Neuronal stem cell (in vitro differentiated cells): ENCODE results near the gene TOPORS.

ENCODE experiments used
- DNase-seq: peaks from one replicate; pipeline ENCODE4 v3.0.0-alpha.2; 2013; ENCODE audit warnings: low spot score
- H2AFZ ChIP-seq: one replicate; pipeline ENCODE4 v1.6.1; 2013; ENCODE audit warnings: mild to moderate bottlenecking, low read length, inconsistent platforms
- H2AK5ac ChIP-seq: 2 replicates; pipeline ENCODE4 v1.6.1; 2013; ENCODE audit warnings: low read depth, mild to moderate bottlenecking, inconsistent platforms, low read length, moderate library complexity, mixed read lengths
- H2BK120ac ChIP-seq: 2 replicates; pipeline ENCODE4 v1.6.1; 2013; ENCODE audit warnings: low read depth, mild to moderate bottlenecking, inconsistent platforms, low read length, moderate library complexity, mixed read lengths
- H2BK12ac ChIP-seq: one replicate; pipeline ENCODE4 v1.6.1; 2013; ENCODE audit warnings: low read length, inconsistent platforms
- H2BK15ac ChIP-seq: 2 replicates; pipeline ENCODE4 v1.6.1; 2013; ENCODE audit warnings: mild to moderate bottlenecking, low read length, inconsistent platforms, mixed read lengths
- H2BK5ac ChIP-seq: one replicate; pipeline ENCODE4 v1.6.1; 2013; ENCODE audit warnings: inconsistent platforms, mild to moderate bottlenecking, low read length, moderate library complexity
- H3K14ac ChIP-seq: one replicate; pipeline ENCODE4 v1.6.1; 2013; ENCODE audit warnings: low read length, inconsistent platforms
- H3K18ac ChIP-seq: 2 replicates; pipeline ENCODE4 v1.6.1; 2013; ENCODE audit warnings: low read length, inconsistent platforms
- H3K23ac ChIP-seq: 2 replicates; pipeline ENCODE4 v1.6.1; 2013; ENCODE audit warnings: low read depth, mild to moderate bottlenecking, mixed read lengths, low read length, inconsistent platforms; ENCODE audit not compliant: poor library complexity
- H3K27ac ChIP-seq: replicated peaks from 3 replicates; pipeline ENCODE4 v1.5.1; 2013; ENCODE audit warnings: low read length, inconsistent platforms
- H3K27me3 ChIP-seq, 3 experiments: 2 replicates each; pipeline ENCODE4 v1.6.1; 2013; ENCODE audit warnings: low read length in 3 of 3, mild to moderate bottlenecking in 2 of 3, inconsistent platforms in 1 of 3, low read depth in 1 of 3, mixed read lengths in 1 of 3, moderate library complexity in 1 of 3; ENCODE audit not compliant: control insufficient read depth in 3 of 3, insufficient read depth in 3 of 3
- H3K36me3 ChIP-seq, 2 donors: replicated peaks in 1 of 2; 2 replicates each; pipeline ENCODE4 v1.6.1; 2013; ENCODE audit warnings: low read length in 2 of 2; ENCODE audit not compliant: control insufficient read depth in 2 of 2, insufficient read depth in 2 of 2
- H3K4ac ChIP-seq: 2 replicates; pipeline ENCODE4 v1.6.1; 2013; ENCODE audit warnings: inconsistent platforms, mild to moderate bottlenecking, low read length, moderate library complexity
- H3K4me1 ChIP-seq, 2 donors: 1 replicate in 1 of 2; 2 replicates in 1 of 2; pipeline ENCODE4 v1.6.1; 2013; ENCODE audit warnings: low read length in 2 of 2, low read depth in 1 of 2; ENCODE audit not compliant: control insufficient read depth in 2 of 2, insufficient read depth in 1 of 2
- H3K4me2 ChIP-seq: one replicate; pipeline ENCODE4 v1.6.1; 2013; ENCODE audit warnings: mild to moderate bottlenecking, low read length, inconsistent platforms; ENCODE audit not compliant: insufficient read depth, poor library complexity, severe bottlenecking
- H3K4me3 ChIP-seq, 2 donors: 2 replicates each; pipeline ENCODE4 v1.5.1; 2013; ENCODE audit warnings: low read length in 2 of 2, mild to moderate bottlenecking in 2 of 2, inconsistent platforms in 1 of 2, moderate library complexity in 1 of 2
- H3K79me1 ChIP-seq: one replicate; pipeline ENCODE4 v1.6.1; 2013; ENCODE audit warnings: low read depth, mild to moderate bottlenecking, inconsistent platforms, low read length, moderate library complexity
- H3K9ac ChIP-seq: one replicate; pipeline ENCODE4 v1.6.1; 2013; ENCODE audit warnings: mild to moderate bottlenecking, low read depth, low read length, inconsistent platforms; ENCODE audit not compliant: poor library complexity
- H3K9me3 ChIP-seq, 2 donors: replicated peaks in 1 of 2; 2 replicates each; pipeline versions ENCODE3 to v1.6.1; 2013; ENCODE audit warnings: low read length in 2 of 2, mild to moderate bottlenecking in 2 of 2, inconsistent platforms in 1 of 2, low read depth in 1 of 2, mixed read lengths in 1 of 2, moderate library complexity in 1 of 2; ENCODE audit not compliant: control insufficient read depth in 2 of 2, insufficient read depth in 1 of 2
- H4K8ac ChIP-seq: one replicate; pipeline ENCODE4 v1.6.1; 2013; ENCODE audit warnings: low read depth, mild to moderate bottlenecking, inconsistent platforms, low read length, moderate library complexity
- H4K91ac ChIP-seq: one replicate; pipeline ENCODE4 v1.6.1; 2013; ENCODE audit warnings: low read length, low read depth, mild to moderate bottlenecking, inconsistent platforms; ENCODE audit not compliant: poor library complexity
- WGBS, 2 donors: extraction: QIAGEN DNeasy Blood & Tissue Kit; methylation state at CpG; one replicate each; pipeline ENCODE4 v1.1.7; 2013; ENCODE audit warnings: missing lambda C conversion rate in 2 of 2, mixed read lengths in 1 of 2; ENCODE audit not compliant: insufficient read length in 2 of 2, insufficient replicate concordance in 1 of 2; ENCODE audit errors: extremely low coverage in 2 of 2; 5-methylcytosine and 5-hydroxymethylcytosine counted together

TOPORS gene

GRCh38 chr9:32578976-32579375 lies 26.6 kb upstream of the TOPORS start:
- no peak overlapping the region for H3K14ac ChIP-seq
- H2BK15ac ChIP-seq = no peak overlapping the region
- no peaks in the 10 kb centered on the region for H3K36me3 ChIP-seq
- peaks cover 1 to 4% of the 10 kb centered on the region in 2 donors for H3K4me1 ChIP-seq
- H3K79me1 ChIP-seq = no peaks in the 10 kb centered on the region
- WGBS, 2 donors = no CpG with 5 or more reads among the region's 5 CpGs
- no peak overlapping the region for H3K9ac ChIP-seq
- no peak overlapping the region for H3K4me2 ChIP-seq
- H4K8ac ChIP-seq = no peak overlapping the region
- no peak overlapping the region for H3K4me3 ChIP-seq
- no peak overlapping the region for H2BK120ac ChIP-seq
- no peaks in the 10 kb centered on the region for H3K9me3 ChIP-seq
- H2BK12ac ChIP-seq = no peak overlapping the region
- no peak overlapping the region for H3K27ac ChIP-seq
- peak overlapping the region; percentile 25 for H2AFZ ChIP-seq
- no peak overlapping the region for H2BK5ac ChIP-seq
- H3K23ac ChIP-seq = no peak overlapping the region
- no peak for DNase-seq
- no peak overlapping the region for H3K4ac ChIP-seq
- no peak overlapping the region for H2AK5ac ChIP-seq
- H3K27me3 ChIP-seq = peaks cover 0 to 11% (median 0%) of the 10 kb centered on the region in 3 experiments
- no peak overlapping the region for H3K18ac ChIP-seq
- no peak overlapping the region for H4K91ac ChIP-seq

- DNase-seq = no peak
- Histone ChIP-seq H4K8ac (no peak overlapping the region), H3K18ac (no peak overlapping the region), H2BK5ac (no peak overlapping the region), H3K4ac (no peak overlapping the region), H3K36me3 (no peaks in the 10 kb centered on the region), H2BK12ac (no peak overlapping the region), H3K9me3 (no peaks in the 10 kb centered on the region), H3K79me1 (no peaks in the 10 kb centered on the region), H2AK5ac (no peak overlapping the region), H3K27me3 (peaks cover 0 to 11% (median 0%) of the 10 kb centered on the region in 3 experiments), H2BK15ac (no peak overlapping the region), H3K4me2 (no peak overlapping the region), H3K4me1 (peaks cover 3 to 4% of the 10 kb centered on the region in 2 donors), H3K27ac (no peak overlapping the region), H3K4me3 (no peak overlapping the region), H4K91ac (no peak overlapping the region), H3K14ac (no peak overlapping the region), H2AFZ (no peak overlapping the region), H2BK120ac (no peak overlapping the region), H3K9ac (no peak overlapping the region), H3K23ac (no peak overlapping the region)
- WGBS, 2 donors = no CpG with 5 or more reads among the region's 3 CpGs
These were observed 24.9 kb upstream of the TOPORS start for GRCh38 chr9:32577316-32577715.

DNA sequence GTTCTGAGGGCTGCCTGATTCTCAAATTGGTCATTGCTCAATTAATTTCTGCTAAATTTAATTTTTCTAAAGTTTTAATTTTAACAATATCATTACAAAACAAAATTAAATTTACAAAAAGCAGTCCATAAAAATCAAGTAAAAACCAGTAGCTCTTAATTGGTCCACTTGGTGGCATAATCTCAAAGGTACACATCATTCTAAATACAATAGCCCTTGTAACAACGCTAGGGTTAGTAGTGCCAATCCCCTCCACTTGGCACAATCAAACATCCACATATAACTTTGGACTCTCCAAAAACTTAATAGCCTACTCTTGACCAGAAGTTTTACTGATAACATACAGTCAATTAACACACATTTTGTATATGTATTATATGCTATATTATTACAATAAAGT lies 22.5 kb upstream of the TOPORS start:
- Histone ChIP-seq H2BK5ac (no peak overlapping the region), H3K27me3 (peaks cover 0 to 11% (median 0%) of the 10 kb centered on the region in 3 experiments), H3K4ac (no peak overlapping the region), H3K79me1 (peaks cover 5% of the 10 kb centered on the region), H3K14ac (no peak overlapping the region), H3K4me1 (peaks cover 0 to 3% of the 10 kb centered on the region in 2 donors), H3K23ac (no peak overlapping the region), H2BK120ac (no peak overlapping the region), H2AFZ (no peak overlapping the region), H3K27ac (no peak overlapping the region), H3K4me2 (no peak overlapping the region), H2BK15ac (no peak overlapping the region), H2AK5ac (no peak overlapping the region), H3K18ac (no peak overlapping the region), H3K4me3 (no peak overlapping the region), H3K9me3 (no peaks in the 10 kb centered on the region), H2BK12ac (no peak overlapping the region), H3K9ac (no peak overlapping the region), H4K91ac (no peak overlapping the region), H3K36me3 (peaks cover 2 to 15% of the 10 kb centered on the region in 2 donors), H4K8ac (no peak overlapping the region)
- no CpG with 5 or more reads among the region's 1 CpG for WGBS, 2 donors
- no peak for DNase-seq

DNA sequence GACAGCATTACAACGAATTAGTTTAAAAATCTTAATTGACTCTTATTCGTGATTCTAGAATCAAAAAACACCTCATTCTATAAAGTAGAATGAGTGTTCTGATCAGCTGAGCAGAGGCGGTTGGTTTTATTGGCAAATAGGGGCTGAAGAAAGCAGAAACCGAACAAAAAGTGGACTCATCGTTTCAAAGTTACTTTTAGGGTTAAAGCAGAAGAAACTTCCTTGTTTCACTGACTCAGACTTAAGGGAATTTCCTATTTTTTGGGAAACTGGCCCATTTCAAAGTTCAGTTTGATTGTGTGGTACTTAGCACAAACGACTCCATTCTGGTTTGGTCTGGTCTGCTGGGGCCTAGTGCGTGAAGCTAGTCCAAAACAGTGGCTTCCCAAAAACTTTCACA lies 21.4 kb upstream of the TOPORS start:
- peaks cover 0 to 3% of the 10 kb centered on the region in 2 donors for H3K4me1 ChIP-seq
- no peak overlapping the region for H3K4me2 ChIP-seq
- H2AFZ ChIP-seq = peak overlapping the region; percentile 97
- H3K23ac ChIP-seq = no peak overlapping the region
- peaks cover 0 to 11% (median 0%) of the 10 kb centered on the region in 3 experiments for H3K27me3 ChIP-seq
- H2BK15ac ChIP-seq = no peak overlapping the region
- H4K91ac ChIP-seq = no peak overlapping the region
- no peaks in the 10 kb centered on the region for H3K9me3 ChIP-seq
- no peak overlapping the region for H3K4me3 ChIP-seq
- H3K36me3 ChIP-seq = peaks cover 2 to 20% of the 10 kb centered on the region in 2 donors
- no peak overlapping the region for H3K14ac ChIP-seq
- H2BK5ac ChIP-seq = no peak overlapping the region
- H2BK12ac ChIP-seq = no peak overlapping the region
- no peak overlapping the region for H4K8ac ChIP-seq
- no peak overlapping the region for H2BK120ac ChIP-seq
- DNase-seq = no peak
- H3K27ac ChIP-seq = no peak overlapping the region
- H3K79me1 ChIP-seq = peaks cover 5% of the 10 kb centered on the region
- H3K4ac ChIP-seq = no peak overlapping the region
- no peak overlapping the region for H3K18ac ChIP-seq
- no peak overlapping the region for H3K9ac ChIP-seq
- no CpG with 5 or more reads among the region's 7 CpGs for WGBS, 2 donors
- H2AK5ac ChIP-seq = no peak overlapping the region
